Testis (tissue), 3 donors: ENCODE results near the gene CLIC4. TPM values are rescaled to one million over a fixed set of nuclear protein-coding genes. Genes with fewer than 3 reads are reported as not detected.

Source experiments
- DNase-seq: peaks from one replicate; pipeline ENCODE4 v3.0.0-alpha.2; 2019
- H3K27ac ChIP-seq, 2 donors: fragments of 200-600 bp; sonication (generic); one replicate each; pipeline ENCODE4 v1.5.1; 2019
- H3K27me3 ChIP-seq: fragments of 200-600 bp; sonication (generic); one replicate; pipeline ENCODE4 v1.5.1; 2019
- H3K36me3 ChIP-seq: fragments of 200-600 bp; sonication (generic); one replicate; pipeline ENCODE4 v1.5.1; 2017; ENCODE audit warnings: low read depth; ENCODE audit errors: missing control alignments
- H3K4me1 ChIP-seq: fragments of 200-600 bp; sonication (generic); one replicate; pipeline ENCODE4 v1.5.1; 2019
- H3K4me3 ChIP-seq, 2 donors: fragments of 200-600 bp; sonication (generic); one replicate each; pipeline ENCODE4 v1.5.1; 2017 to 2019
- H3K9me3 ChIP-seq: fragments of 200-600 bp; sonication (generic); one replicate; pipeline ENCODE4 v1.5.1; 2017
- CTCF ChIP-seq, 3 experiments: fragments of 450-650 bp in 2 of 3; fragments of 200-600 bp in 1 of 3; sonication (generic) in 1 of 3; IDR thresholded peaks; one replicate each; pipeline ENCODE4 v1.5.1; 2016 to 2019; ENCODE audit warnings: antibody characterized with exemption in 3 of 3, mild to moderate bottlenecking in 2 of 3, moderate library complexity in 1 of 3
- POLR2A ChIP-seq: fragments of 450-650 bp; IDR thresholded peaks from one replicate; pipeline ENCODE4 v1.6.1; 2017; ENCODE audit warnings: antibody characterized with exemption, mild to moderate bottlenecking, moderate library complexity
- WGBS, 2 donors: methylation state at CpG; one replicate each; pipeline ENCODE4 v1.1.5; 2018; 5-methylcytosine and 5-hydroxymethylcytosine counted together
- intact Hi-C: fragments of 100-400 bp; cut with DNase I; formaldehyde crosslinking; loops from one replicate; pipeline ENCODE4 v1.15.1; 2023; ENCODE audit warnings: low total_unique reads
- polyA plus RNA-seq: library from polyadenylated mRNA; stranded (reverse); fragments of 350-450 nt; fragmentation: Illumina TruSeq; extraction: RNeasy Lipid Tissue Mini Kit (QIAGEN cat#74804); gene quantifications from one replicate; pipeline ENCODE4 v1.2.3, GENCODE V29; 2014; ENCODE audit warnings: low read depth, low replicate concordance; ENCODE audit not compliant: insufficient read depth
- total RNA-seq, 2 donors: library from RNA; depleted of rRNA; stranded (reverse); fragments of >200 nt; gene quantifications; one replicate each; pipeline ENCODE4 v1.2.3, GENCODE V29; 2016

Gene CLIC4
- total and polyA plus RNA-seq, 3 donors from 2014 or later = 47.2 to 72.4 (median 48.8) TPM

- TF ChIP-seq POLR2A (no peak), CTCF (IDR thresholded peaks at IDR 0.05) (no peak)
- WGBS, 2 donors = 71 to 72% methylated on average over 3 of the region's 3 CpGs
- intact Hi-C loops = no loop called here
- Histone ChIP-seq H3K4me1 (peaks cover 19% of the 10 kb centered on the region), H3K27ac (peak overlapping the region in 1 of 2 donors; percentile 68), H3K9me3 (no peaks in the 10 kb centered on the region), H3K36me3 (no peaks in the 10 kb centered on the region), H3K27me3 (no peaks in the 10 kb centered on the region), H3K4me3 (no peak overlapping the region)
- no peak for DNase-seq
Measured at GRCh38 chr1:24764439-24764838, 19.2 kb downstream of the CLIC4 start.

GRCh38 chr1:24764848-24765247 is 19.6 kb downstream of the CLIC4 start:
- H3K27ac ChIP-seq = peak overlapping the region in 1 of 2 donors; percentile 68
- intact Hi-C loops = no loop called here
- H3K4me1 ChIP-seq = peaks cover 23% of the 10 kb centered on the region
- no peak for DNase-seq
- no peak for TF ChIP-seq CTCF (IDR thresholded peaks at IDR 0.05)
- no peak for TF ChIP-seq POLR2A
- WGBS, 2 donors = 50 to 75% methylated on average over 1 of the region's 1 CpG
- H3K36me3 ChIP-seq = no peaks in the 10 kb centered on the region
- H3K27me3 ChIP-seq = no peaks in the 10 kb centered on the region
- H3K9me3 ChIP-seq = no peaks in the 10 kb centered on the region
- no peak overlapping the region for H3K4me3 ChIP-seq

GRCh38 chr1:24765308-24765988 is 20.2 kb downstream of the CLIC4 start:
- WGBS, 2 donors = 56 to 63% methylated on average over 8 of the region's 8 CpGs
- Histone ChIP-seq H3K36me3 (no peaks in the 10 kb centered on the region), H3K27ac (peak overlapping the region in 1 of 2 donors; percentile 68), H3K27me3 (no peaks in the 10 kb centered on the region), H3K4me3 (no peak overlapping the region), H3K9me3 (no peaks in the 10 kb centered on the region), H3K4me1 (peaks cover 25% of the 10 kb centered on the region)
- intact Hi-C loops = no loop called here
- no peak for DNase-seq
- TF ChIP-seq POLR2A (no peak), CTCF (IDR thresholded peaks at IDR 0.05) (no peak)

GRCh38 chr1:24767351-24767750 is 22.1 kb downstream of the CLIC4 start:
- no peaks in the 10 kb centered on the region for H3K27me3 ChIP-seq
- H3K27ac ChIP-seq = no peak overlapping the region
- intact Hi-C loops = no loop called here
- no peak for DNase-seq
- peaks cover 25% of the 10 kb centered on the region for H3K4me1 ChIP-seq
- H3K4me3 ChIP-seq = no peak overlapping the region
- H3K36me3 ChIP-seq = no peaks in the 10 kb centered on the region
- WGBS, 2 donors = 80 to 83% methylated on average over 1 of the region's 1 CpG
- no peaks in the 10 kb centered on the region for H3K9me3 ChIP-seq
- TF ChIP-seq POLR2A (no peak), CTCF (IDR thresholded peaks at IDR 0.05) (no peak)
